WTC11 (cell line): Measurements from ENCODE around the gene JRKL.

Experiments used
- HMGA2 ChIP-seq: fragments of 250-450 bp; sonication (Bioruptor Pico); IDR thresholded peaks from 2 replicates; pipeline ENCODE4 v1.4.0; 2021; ENCODE audit warnings: mild to moderate bottlenecking, moderate library complexity
- TF ChIP-seq, protein P1 (sequence below): sonication (generic); formaldehyde crosslinking; IDR thresholded peaks from 2 replicates; pipeline ENCODE4 v1.8.0; 2022; ENCODE audit warnings: mild to moderate bottlenecking, missing genetic modification reagents
- TF ChIP-seq, protein P2 (sequence below): sonication (generic); formaldehyde crosslinking; IDR thresholded peaks from 2 replicates; pipeline ENCODE4 v1.8.1; 2023; ENCODE audit warnings: mild to moderate bottlenecking, missing genetic modification reagents

DNA sequence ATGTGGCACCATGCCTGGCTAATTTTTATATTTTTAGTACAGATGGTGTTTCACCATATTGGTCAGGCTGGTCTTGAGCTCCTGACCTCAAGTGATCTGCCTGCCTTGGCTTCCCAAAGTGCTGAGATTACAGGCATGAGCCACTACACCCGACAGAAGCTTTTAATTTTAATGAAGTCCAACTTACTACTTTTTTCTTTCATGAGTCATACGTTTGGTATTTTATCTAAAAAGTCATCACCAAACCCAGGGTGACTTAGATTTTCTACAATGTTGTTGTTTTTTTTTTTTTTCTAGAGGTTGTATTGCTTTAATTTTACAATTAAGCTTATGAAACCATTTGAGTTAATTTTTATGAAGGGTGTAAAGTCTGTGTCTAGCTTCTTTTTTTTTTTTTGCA is 34.9 kb downstream of the JRKL start:
- TF ChIP-seq, protein P1, sequence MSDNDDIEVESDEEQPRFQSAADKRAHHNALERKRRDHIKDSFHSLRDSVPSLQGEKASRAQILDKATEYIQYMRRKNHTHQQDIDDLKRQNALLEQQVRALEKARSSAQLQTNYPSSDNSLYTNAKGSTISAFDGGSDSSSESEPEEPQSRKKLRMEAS (CRISPR knock-in tag) = no peak
- TF ChIP-seq, protein P2, sequence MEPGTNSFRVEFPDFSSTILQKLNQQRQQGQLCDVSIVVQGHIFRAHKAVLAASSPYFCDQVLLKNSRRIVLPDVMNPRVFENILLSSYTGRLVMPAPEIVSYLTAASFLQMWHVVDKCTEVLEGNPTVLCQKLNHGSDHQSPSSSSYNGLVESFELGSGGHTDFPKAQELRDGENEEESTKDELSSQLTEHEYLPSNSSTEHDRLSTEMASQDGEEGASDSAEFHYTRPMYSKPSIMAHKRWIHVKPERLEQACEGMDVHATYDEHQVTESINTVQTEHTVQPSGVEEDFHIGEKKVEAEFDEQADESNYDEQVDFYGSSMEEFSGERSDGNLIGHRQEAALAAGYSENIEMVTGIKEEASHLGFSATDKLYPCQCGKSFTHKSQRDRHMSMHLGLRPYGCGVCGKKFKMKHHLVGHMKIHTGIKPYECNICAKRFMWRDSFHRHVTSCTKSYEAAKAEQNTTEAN (CRISPR knock-in tag) = no peak
- TF ChIP-seq HMGA2 (CRISPR knock-in tag) = no peak
